ENCODE data around the gene CCL14. TPM values are rescaled to one million over a fixed set of nuclear protein-coding genes. Genes with fewer than 3 reads are reported as not detected.

Gene CCL14
- total RNA-seq, 1 experiment from 2014 or later = not detected

DNA sequence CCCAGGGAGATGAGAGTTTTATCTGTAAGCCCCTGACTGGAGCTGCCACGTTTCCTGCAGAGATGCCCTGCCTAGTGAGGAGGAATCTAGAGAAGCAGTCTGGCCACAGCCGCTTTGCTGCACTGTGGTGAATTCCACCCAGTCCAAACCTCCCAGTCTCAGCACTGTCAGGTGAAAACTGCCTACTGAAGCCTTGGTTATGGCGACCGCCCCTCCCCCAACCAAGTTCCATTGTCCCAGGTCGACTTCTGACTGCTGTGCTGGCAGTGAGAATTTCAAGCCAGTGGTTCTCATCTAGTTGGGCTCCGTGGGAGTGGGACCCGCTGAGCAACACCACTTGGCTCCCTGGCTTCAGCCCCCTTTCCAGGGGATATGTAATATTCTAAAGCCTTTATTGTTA, 32.8 kb downstream of the CCL14 start:
- ChIA-PET CTCF (no interaction called here), POLR2A (no interaction called here)
- no peak for ATAC-seq
- no TSS peak for BruUV-seq (replicated peaks)
- no peaks in the 10 kb centered on the region for H3K4me1 ChIP-seq (ENCODE audit: control insufficient read depth, insufficient read depth, low read length)
- no peak for DNase-seq (ENCODE audit: low read depth, low spot score)
- TF ChIP-seq, protein P1, sequence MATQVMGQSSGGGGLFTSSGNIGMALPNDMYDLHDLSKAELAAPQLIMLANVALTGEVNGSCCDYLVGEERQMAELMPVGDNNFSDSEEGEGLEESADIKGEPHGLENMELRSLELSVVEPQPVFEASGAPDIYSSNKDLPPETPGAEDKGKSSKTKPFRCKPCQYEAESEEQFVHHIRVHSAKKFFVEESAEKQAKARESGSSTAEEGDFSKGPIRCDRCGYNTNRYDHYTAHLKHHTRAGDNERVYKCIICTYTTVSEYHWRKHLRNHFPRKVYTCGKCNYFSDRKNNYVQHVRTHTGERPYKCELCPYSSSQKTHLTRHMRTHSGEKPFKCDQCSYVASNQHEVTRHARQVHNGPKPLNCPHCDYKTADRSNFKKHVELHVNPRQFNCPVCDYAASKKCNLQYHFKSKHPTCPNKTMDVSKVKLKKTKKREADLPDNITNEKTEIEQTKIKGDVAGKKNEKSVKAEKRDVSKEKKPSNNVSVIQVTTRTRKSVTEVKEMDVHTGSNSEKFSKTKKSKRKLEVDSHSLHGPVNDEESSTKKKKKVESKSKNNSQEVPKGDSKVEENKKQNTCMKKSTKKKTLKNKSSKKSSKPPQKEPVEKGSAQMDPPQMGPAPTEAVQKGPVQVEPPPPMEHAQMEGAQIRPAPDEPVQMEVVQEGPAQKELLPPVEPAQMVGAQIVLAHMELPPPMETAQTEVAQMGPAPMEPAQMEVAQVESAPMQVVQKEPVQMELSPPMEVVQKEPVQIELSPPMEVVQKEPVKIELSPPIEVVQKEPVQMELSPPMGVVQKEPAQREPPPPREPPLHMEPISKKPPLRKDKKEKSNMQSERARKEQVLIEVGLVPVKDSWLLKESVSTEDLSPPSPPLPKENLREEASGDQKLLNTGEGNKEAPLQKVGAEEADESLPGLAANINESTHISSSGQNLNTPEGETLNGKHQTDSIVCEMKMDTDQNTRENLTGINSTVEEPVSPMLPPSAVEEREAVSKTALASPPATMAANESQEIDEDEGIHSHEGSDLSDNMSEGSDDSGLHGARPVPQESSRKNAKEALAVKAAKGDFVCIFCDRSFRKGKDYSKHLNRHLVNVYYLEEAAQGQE (IDR thresholded peaks at IDR 0.05; ENCODE audit: insufficient read depth in 1 of 2, low read depth in 2 of 2, low read length in 1 of 2) = no peak
- TF ChIP-seq TCF7L2 (IDR thresholded peaks at IDR 0.05; ENCODE audit: low read depth, low read length) (no peak), POLR2AphosphoS5 (IDR thresholded peaks at IDR 0.05; ENCODE audit: low read depth, low read length) (no peak), SIN3A (IDR thresholded peaks at IDR 0.05; ENCODE audit: borderline replicate concordance, insufficient read depth, low read depth, low read length) (no peak)
- TF ChIP-seq, protein P2, sequence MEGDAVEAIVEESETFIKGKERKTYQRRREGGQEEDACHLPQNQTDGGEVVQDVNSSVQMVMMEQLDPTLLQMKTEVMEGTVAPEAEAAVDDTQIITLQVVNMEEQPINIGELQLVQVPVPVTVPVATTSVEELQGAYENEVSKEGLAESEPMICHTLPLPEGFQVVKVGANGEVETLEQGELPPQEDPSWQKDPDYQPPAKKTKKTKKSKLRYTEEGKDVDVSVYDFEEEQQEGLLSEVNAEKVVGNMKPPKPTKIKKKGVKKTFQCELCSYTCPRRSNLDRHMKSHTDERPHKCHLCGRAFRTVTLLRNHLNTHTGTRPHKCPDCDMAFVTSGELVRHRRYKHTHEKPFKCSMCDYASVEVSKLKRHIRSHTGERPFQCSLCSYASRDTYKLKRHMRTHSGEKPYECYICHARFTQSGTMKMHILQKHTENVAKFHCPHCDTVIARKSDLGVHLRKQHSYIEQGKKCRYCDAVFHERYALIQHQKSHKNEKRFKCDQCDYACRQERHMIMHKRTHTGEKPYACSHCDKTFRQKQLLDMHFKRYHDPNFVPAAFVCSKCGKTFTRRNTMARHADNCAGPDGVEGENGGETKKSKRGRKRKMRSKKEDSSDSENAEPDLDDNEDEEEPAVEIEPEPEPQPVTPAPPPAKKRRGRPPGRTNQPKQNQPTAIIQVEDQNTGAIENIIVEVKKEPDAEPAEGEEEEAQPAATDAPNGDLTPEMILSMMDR (IDR thresholded peaks at IDR 0.05) = no peak
- in situ Hi-C loops (cut with HindIII; ENCODE audit: low pct_unique_long_range_greater_than_20kb, low sequenced_read_pairs) (no loop called here), intact Hi-C loops (cut with micrococcal nuclease; ENCODE audit: unreplicated experiment) (no loop called here)
- no peaks in the 10 kb centered on the region for H3K36me3 ChIP-seq (ENCODE audit: control insufficient read depth, insufficient read depth, low read length)
- H3K27ac ChIP-seq (ENCODE audit: low read length) = no peak overlapping the region
- H3K4me3 ChIP-seq (ENCODE audit: low read depth in 2 of 2, low read length in 2 of 2) = no peak overlapping the region
- H3K9me3 ChIP-seq (ENCODE audit: control insufficient read depth, insufficient read depth, low read depth, low read length) = no peaks in the 10 kb centered on the region
- no peaks in the 10 kb centered on the region for H3K27me3 ChIP-seq (ENCODE audit: control insufficient read depth, insufficient read depth, low read length)

- no TSS peak for BruUV-seq (replicated peaks)
- no peak for ATAC-seq
- no peak overlapping the region for H3K27ac ChIP-seq (ENCODE audit: low read length)
- no peaks in the 10 kb centered on the region for H3K36me3 ChIP-seq (ENCODE audit: control insufficient read depth, insufficient read depth, low read length)
- no peak for DNase-seq (ENCODE audit: low read depth, low spot score)
- ChIA-PET POLR2A (no interaction called here), CTCF (interaction anchor here (0.6 to 1.7 kb wide), 3 partner anchors 10 to 199 kb away, joined by 8 to 10 read pairs (median 9); no protein-coding TSS in a partner anchor)
- H3K27me3 ChIP-seq (ENCODE audit: control insufficient read depth, insufficient read depth, low read length) = no peaks in the 10 kb centered on the region
- in situ Hi-C loops (cut with HindIII; ENCODE audit: low pct_unique_long_range_greater_than_20kb, low sequenced_read_pairs) (no loop called here), intact Hi-C loops (cut with micrococcal nuclease; ENCODE audit: unreplicated experiment) (no loop called here)
- H3K9me3 ChIP-seq (ENCODE audit: control insufficient read depth, insufficient read depth, low read depth, low read length) = no peaks in the 10 kb centered on the region
- TF ChIP-seq, protein P2 (IDR thresholded peaks at IDR 0.05) = no peak
- TF ChIP-seq SIN3A (IDR thresholded peaks at IDR 0.05; ENCODE audit: borderline replicate concordance, insufficient read depth, low read depth, low read length) (no peak), TCF7L2 (IDR thresholded peaks at IDR 0.05; ENCODE audit: low read depth, low read length) (no peak), POLR2AphosphoS5 (IDR thresholded peaks at IDR 0.05; ENCODE audit: low read depth, low read length) (no peak)
- TF ChIP-seq, protein P1 (IDR thresholded peaks at IDR 0.05; ENCODE audit: insufficient read depth in 1 of 2, low read depth in 2 of 2, low read length in 1 of 2) = no peak
- no peaks in the 10 kb centered on the region for H3K4me1 ChIP-seq (ENCODE audit: control insufficient read depth, insufficient read depth, low read length)
- H3K4me3 ChIP-seq (ENCODE audit: low read depth in 2 of 2, low read length in 2 of 2) = no peak overlapping the region
These were observed 37.1 kb downstream of the CCL14 start for GRCh38 chr17:35949401-35949800.
